IMR-90 (cell line): ENCODE measurements around the gene LRRC8B. TPM values are rescaled to one million over a fixed set of nuclear protein-coding genes. Genes with fewer than 3 reads are reported as not detected.

ENCODE experiments used
- ATAC-seq: fragments of 200-7000 bp; cut with Tn5 transposase; 2 replicates; pipeline ENCODE4 v1.9.1; 2020; ENCODE audit warnings: low read depth, mild to moderate bottlenecking, moderate library complexity
- BruUV-seq: library from RNA; stranded (reverse); fragments of 400-500 nt; replicated peaks from 2 replicates; lab custom pipeline; 2021; lab: Mats Ljungman, UMichigan
- CTCF ChIA-PET: fragments of 300-600 bp; formaldehyde crosslinking; extraction: SDS; loops from one replicate; lab custom pipeline; 2021; ENCODE audit warnings: antibody characterized with exemption; lab: Yijun Ruan, JAX
- POLR2A ChIA-PET: fragments of 300-600 bp; sonication (Branson Sonifier 250); formaldehyde crosslinking; loops from one replicate; lab custom pipeline; 2022; ENCODE audit warnings: antibody characterized with exemption; ENCODE audit not compliant: unreplicated experiment; lab: Charles Lee
- DNase-seq: peaks from one replicate; pipeline ENCODE4 v3.0.0; 2013
- H2AFZ ChIP-seq: replicated peaks from 2 replicates; pipeline ENCODE3; 2013; ENCODE audit warnings: low read length, mild to moderate bottlenecking; ENCODE audit not compliant: poor library complexity
- H2AK5ac ChIP-seq: 2 replicates; pipeline ENCODE4 v1.6.1; 2013; ENCODE audit warnings: low read depth, low read length, inconsistent platforms
- H2AK9ac ChIP-seq: replicated peaks from 2 replicates; pipeline ENCODE3; 2013; ENCODE audit warnings: mild to moderate bottlenecking, low read depth, low read length, moderate library complexity; ENCODE audit not compliant: poor library complexity
- H2BK120ac ChIP-seq: 2 replicates; pipeline ENCODE4 v1.6.1; 2013; ENCODE audit warnings: low read depth, low read length, inconsistent platforms
- H2BK15ac ChIP-seq: 3 replicates; pipeline ENCODE4 v1.6.1; 2013; ENCODE audit warnings: low read depth, low read length, inconsistent platforms
- H2BK20ac ChIP-seq: 2 replicates; pipeline ENCODE4 v1.6.1; 2013; ENCODE audit warnings: low read depth, mild to moderate bottlenecking, inconsistent platforms, low read length, moderate library complexity
- H2BK5ac ChIP-seq: 2 replicates; pipeline ENCODE4 v1.6.1; 2013; ENCODE audit warnings: mild to moderate bottlenecking, low read depth, low read length, inconsistent platforms; ENCODE audit not compliant: poor library complexity, severe bottlenecking
- H3K14ac ChIP-seq: replicated peaks from 2 replicates; pipeline ENCODE4 v1.6.1; 2013; ENCODE audit warnings: low read depth, low read length, inconsistent platforms
- H3K18ac ChIP-seq: 2 replicates; pipeline ENCODE4 v1.6.1; 2013; ENCODE audit warnings: low read depth, low read length, control low read depth
- H3K23ac ChIP-seq: 2 replicates; pipeline ENCODE4 v1.6.1; 2013; ENCODE audit warnings: low read depth, low read length, inconsistent platforms
- H3K27ac ChIP-seq: 2 replicates; pipeline ENCODE4 v1.5.1; 2013; ENCODE audit warnings: mild to moderate bottlenecking, control low read depth, low read length; ENCODE audit not compliant: insufficient read depth
- H3K27me3 ChIP-seq: 2 replicates; pipeline ENCODE4 v1.6.1; 2013; ENCODE audit warnings: low read length; ENCODE audit not compliant: control insufficient read depth, insufficient read depth
- H3K36me3 ChIP-seq: 2 replicates; pipeline ENCODE4 v1.6.1; 2013; ENCODE audit warnings: low read length, mixed read lengths; ENCODE audit not compliant: control insufficient read depth, insufficient read depth
- H3K4ac ChIP-seq: 2 replicates; pipeline ENCODE4 v1.6.1; 2013; ENCODE audit warnings: low read depth, low read length, inconsistent platforms
- H3K4me1 ChIP-seq: 2 replicates; pipeline ENCODE4 v1.6.1; 2013; ENCODE audit warnings: low read length, mixed read lengths; ENCODE audit not compliant: control insufficient read depth, insufficient read depth
- H3K4me2 ChIP-seq: 2 replicates; pipeline ENCODE4 v1.6.1; 2013; ENCODE audit warnings: low read depth, mild to moderate bottlenecking, control low read depth, low read length, moderate library complexity
- H3K4me3 ChIP-seq: 2 replicates; pipeline ENCODE4 v1.5.1; 2013; ENCODE audit warnings: low read depth, mild to moderate bottlenecking, control low read depth, low read length, moderate library complexity; ENCODE audit not compliant: insufficient read depth
- H3K56ac ChIP-seq: 2 replicates; pipeline ENCODE4 v1.6.1; 2013; ENCODE audit warnings: low read length, inconsistent platforms; ENCODE audit not compliant: insufficient read depth; ENCODE audit errors: extremely low read depth
- H3K79me1 ChIP-seq, 2 experiments: 2 replicates each; pipeline ENCODE4 v1.6.1; 2013; ENCODE audit warnings: low read length in 2 of 2, inconsistent platforms in 1 of 2, low read depth in 1 of 2
- H3K9ac ChIP-seq: 2 replicates; pipeline ENCODE4 v1.6.1; 2013; ENCODE audit warnings: low read depth, low read length, control low read depth
- H3K9me1 ChIP-seq: 2 replicates; pipeline ENCODE4 v1.6.1; 2013; ENCODE audit warnings: low read length, inconsistent platforms; ENCODE audit not compliant: insufficient read depth
- H3K9me3 ChIP-seq: 2 replicates; pipeline ENCODE4 v1.6.1; 2013; ENCODE audit warnings: low read length; ENCODE audit not compliant: control insufficient read depth, insufficient read depth
- H4K20me1 ChIP-seq: 2 replicates; pipeline ENCODE4 v1.6.1; 2013; ENCODE audit warnings: low read length, inconsistent platforms; ENCODE audit not compliant: insufficient read depth
- H4K5ac ChIP-seq: 2 replicates; pipeline ENCODE4 v1.6.1; 2013; ENCODE audit warnings: mild to moderate bottlenecking, low read depth, low read length, control low read depth
- H4K8ac ChIP-seq, 2 experiments: 2 replicates each; pipeline ENCODE4 v1.6.1; 2013; ENCODE audit warnings: low read depth in 2 of 2, low read length in 2 of 2, control low read depth in 1 of 2, inconsistent platforms in 1 of 2
- H4K91ac ChIP-seq: 2 replicates; pipeline ENCODE4 v1.6.1; 2013; ENCODE audit warnings: low read depth, low read length, inconsistent platforms; ENCODE audit not compliant: insufficient read depth
- BHLHE40 ChIP-seq: fragments of 150-350 bp; IDR thresholded peaks from 2 replicates; pipeline ENCODE4 v1.6.1; 2016; ENCODE audit warnings: mild to moderate bottlenecking, low read depth, low read length
- CHD1 ChIP-seq: IDR thresholded peaks from 2 replicates; pipeline ENCODE4 v1.6.1; 2012; ENCODE audit warnings: low read depth, low read length, improper control_type of control experiment
- MAFK ChIP-seq: IDR thresholded peaks from 2 replicates; pipeline ENCODE4 v1.6.1; 2012; ENCODE audit warnings: low read depth, low read length, improper control_type of control experiment
- MAZ ChIP-seq: IDR thresholded peaks from 2 replicates; pipeline ENCODE4 v1.6.1; 2012; ENCODE audit warnings: low read depth, mild to moderate bottlenecking, low read length, improper control_type of control experiment, moderate library complexity, borderline replicate concordance
- NFE2L2 ChIP-seq: fragments of 150-350 bp; IDR thresholded peaks from 2 replicates; pipeline ENCODE4 v1.6.1; 2016; ENCODE audit warnings: low read depth, mild to moderate bottlenecking, low read length
- POLR2A ChIP-seq: IDR thresholded peaks from 2 replicates; pipeline ENCODE4 v1.6.1; 2012; ENCODE audit warnings: mild to moderate bottlenecking, low read depth, low read length
- RCOR1 ChIP-seq: IDR thresholded peaks from 2 replicates; pipeline ENCODE4 v1.6.1; 2012; ENCODE audit warnings: mild to moderate bottlenecking, low read length, improper control_type of control experiment; ENCODE audit not compliant: insufficient replicate concordance
- SMC3 ChIP-seq: fragments of 150-350 bp; IDR thresholded peaks from 2 replicates; pipeline ENCODE4 v1.6.1; 2016; ENCODE audit warnings: low read depth, mild to moderate bottlenecking, antibody characterized with exemption, low read length, moderate library complexity
- WGBS, 2 experiments: methylation state at CpG; one replicate each; pipeline versions ENCODE4 v1.1.5 to v1.1.7; 2013; ENCODE audit warnings: missing lambda C conversion rate in 2 of 2; ENCODE audit not compliant: insufficient read length in 1 of 2; ENCODE audit errors: extremely low coverage in 2 of 2; 5-methylcytosine and 5-hydroxymethylcytosine counted together
- dilution Hi-C: fragments of 300-500 bp; cut with HindIII; formaldehyde crosslinking; loops from one replicate; pipeline ENCODE4 v1.14.3; 2018; ENCODE audit warnings: low sequenced_read_pairs; ENCODE audit not compliant: unreplicated experiment
- in situ Hi-C: fragments of 300-500 bp; cut with MboI; formaldehyde crosslinking; loops from 3 replicates; pipeline ENCODE4 v1.14.3; 2019; ENCODE audit warnings: low sequenced_read_pairs, inconsistent platforms, mixed read lengths
- intact Hi-C: fragments of 100-400 bp; cut with micrococcal nuclease; formaldehyde crosslinking; loops from 2 replicates; pipeline ENCODE4 v1.10.0; 2022
- polyA plus RNA-seq, 3 experiments: library from polyadenylated mRNA; depleted of rRNA; stranded (reverse); fragments of >200 nt; gene quantifications; 2 replicates each; pipeline ENCODE4 v1.2.3, GENCODE V29; 2012; ENCODE audit warnings: low replicate concordance in 1 of 3
- total RNA-seq: library from RNA; depleted of rRNA; stranded (reverse); fragments of >200 nt; gene quantifications from 2 replicates; pipeline ENCODE4 v1.2.3, GENCODE V29; 2012
- TF ChIP-seq, protein P1 (sequence below): fragments of 150-350 bp; IDR thresholded peaks from 2 replicates; pipeline ENCODE4 v1.6.1; 2016; ENCODE audit warnings: low read depth, mild to moderate bottlenecking, low read length, moderate library complexity, borderline replicate concordance

Gene LRRC8B
- total and polyA plus RNA-seq, 2 of the 4 experiments (the other 2 are of a cell fraction): 0.74 to 1.8 TPM

DNA sequence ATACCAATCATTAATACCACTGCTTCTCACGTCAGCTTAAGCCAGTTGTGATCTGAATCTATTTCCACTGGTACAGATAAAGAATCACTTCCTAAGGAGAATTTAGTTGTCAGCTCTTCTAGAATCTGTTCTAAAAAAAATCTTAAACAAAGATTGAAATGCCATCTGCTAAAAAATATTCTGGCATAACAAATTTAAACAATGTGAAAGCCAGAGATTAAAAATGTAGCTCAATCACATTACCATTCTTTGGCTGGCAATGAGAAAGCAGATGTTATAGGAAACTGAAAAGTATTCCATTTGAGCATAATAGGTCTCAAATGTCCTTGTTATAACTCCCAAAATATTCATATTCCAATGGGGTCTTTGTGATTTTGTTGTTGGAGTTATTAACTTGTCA is 21.7 kb upstream of the LRRC8B start:
- H3K9me3 ChIP-seq: no peaks in the 10 kb centered on the region
- H3K9ac ChIP-seq: no peak overlapping the region
- no peak overlapping the region for H2BK15ac ChIP-seq
- intact Hi-C loops (no loop called here), in situ Hi-C loops (no loop called here), dilution Hi-C loops (no loop called here)
- no TSS peak for BruUV-seq
- H3K36me3 ChIP-seq: no peaks in the 10 kb centered on the region
- H3K18ac ChIP-seq: no peak overlapping the region
- CTCF ChIA-PET: no interaction called here
- peaks cover 1% of the 10 kb centered on the region; the same call in 1 of the 2 replicates for H3K27me3 ChIP-seq
- POLR2A ChIA-PET: no interaction called here
- no peak overlapping the region for H3K56ac ChIP-seq
- H2AK9ac ChIP-seq: no peak overlapping the region
- no peak overlapping the region for H2AK5ac ChIP-seq
- H3K9me1 ChIP-seq: no peaks in the 10 kb centered on the region
- H2BK5ac ChIP-seq: no peak overlapping the region
- no peak overlapping the region for H3K4ac ChIP-seq
- no peak overlapping the region for H3K27ac ChIP-seq
- no peaks in the 10 kb centered on the region for H3K4me1 ChIP-seq
- H4K5ac ChIP-seq: no peak overlapping the region
- H4K8ac ChIP-seq: no peak overlapping the region
- TF ChIP-seq NFE2L2 (no peak), MAZ (no peak), RCOR1 (no peak), MAFK (no peak), CHD1 (no peak), POLR2A (no peak), BHLHE40 (no peak), SMC3 (no peak)
- TF ChIP-seq, protein P1, sequence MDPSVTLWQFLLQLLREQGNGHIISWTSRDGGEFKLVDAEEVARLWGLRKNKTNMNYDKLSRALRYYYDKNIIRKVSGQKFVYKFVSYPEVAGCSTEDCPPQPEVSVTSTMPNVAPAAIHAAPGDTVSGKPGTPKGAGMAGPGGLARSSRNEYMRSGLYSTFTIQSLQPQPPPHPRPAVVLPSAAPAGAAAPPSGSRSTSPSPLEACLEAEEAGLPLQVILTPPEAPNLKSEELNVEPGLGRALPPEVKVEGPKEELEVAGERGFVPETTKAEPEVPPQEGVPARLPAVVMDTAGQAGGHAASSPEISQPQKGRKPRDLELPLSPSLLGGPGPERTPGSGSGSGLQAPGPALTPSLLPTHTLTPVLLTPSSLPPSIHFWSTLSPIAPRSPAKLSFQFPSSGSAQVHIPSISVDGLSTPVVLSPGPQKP: no peak
- H4K20me1 ChIP-seq: no peaks in the 10 kb centered on the region
- H2BK120ac ChIP-seq: no peak overlapping the region
- no peak overlapping the region for H3K4me3 ChIP-seq
- no peak overlapping the region for H3K14ac ChIP-seq
- H2AFZ ChIP-seq: no peak overlapping the region
- H3K79me1 ChIP-seq: no peaks in the 10 kb centered on the region
- no peak overlapping the region for H4K91ac ChIP-seq
- ATAC-seq: no peak
- H2BK20ac ChIP-seq: no peak overlapping the region
- WGBS, 2 experiments: no CpG with 5 or more reads among the region's 1 CpG
- H3K4me2 ChIP-seq: no peak overlapping the region
- H3K23ac ChIP-seq: no peak overlapping the region
- DNase-seq: no peak
